ENCODE data around the gene P2RY11.

DNA sequence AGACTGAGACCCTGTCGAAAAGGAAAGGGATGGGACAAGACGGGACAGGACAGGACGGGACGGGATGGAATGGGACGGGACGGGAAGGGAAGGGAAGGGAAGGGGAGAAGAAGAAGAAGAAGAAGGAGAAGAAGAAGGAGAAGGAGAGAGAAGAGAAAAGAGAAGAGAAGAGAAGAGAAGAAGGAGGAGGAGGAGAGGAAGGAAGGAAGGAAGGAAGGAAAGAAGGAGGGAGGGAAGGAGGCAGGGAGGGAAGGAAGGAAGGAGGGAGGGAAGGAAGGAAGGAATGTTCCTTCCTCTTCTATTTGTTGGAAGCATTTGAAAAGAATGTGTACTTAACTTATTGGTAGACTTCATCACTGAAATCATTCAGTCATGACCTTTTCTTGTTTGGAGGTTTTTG is 35.0 kb upstream of the P2RY11 start:
- TF ChIP-seq, protein P1, sequence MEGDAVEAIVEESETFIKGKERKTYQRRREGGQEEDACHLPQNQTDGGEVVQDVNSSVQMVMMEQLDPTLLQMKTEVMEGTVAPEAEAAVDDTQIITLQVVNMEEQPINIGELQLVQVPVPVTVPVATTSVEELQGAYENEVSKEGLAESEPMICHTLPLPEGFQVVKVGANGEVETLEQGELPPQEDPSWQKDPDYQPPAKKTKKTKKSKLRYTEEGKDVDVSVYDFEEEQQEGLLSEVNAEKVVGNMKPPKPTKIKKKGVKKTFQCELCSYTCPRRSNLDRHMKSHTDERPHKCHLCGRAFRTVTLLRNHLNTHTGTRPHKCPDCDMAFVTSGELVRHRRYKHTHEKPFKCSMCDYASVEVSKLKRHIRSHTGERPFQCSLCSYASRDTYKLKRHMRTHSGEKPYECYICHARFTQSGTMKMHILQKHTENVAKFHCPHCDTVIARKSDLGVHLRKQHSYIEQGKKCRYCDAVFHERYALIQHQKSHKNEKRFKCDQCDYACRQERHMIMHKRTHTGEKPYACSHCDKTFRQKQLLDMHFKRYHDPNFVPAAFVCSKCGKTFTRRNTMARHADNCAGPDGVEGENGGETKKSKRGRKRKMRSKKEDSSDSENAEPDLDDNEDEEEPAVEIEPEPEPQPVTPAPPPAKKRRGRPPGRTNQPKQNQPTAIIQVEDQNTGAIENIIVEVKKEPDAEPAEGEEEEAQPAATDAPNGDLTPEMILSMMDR (IDR thresholded peaks at IDR 0.05), result no peak
- no peak for TF ChIP-seq POLR2A (IDR thresholded peaks at IDR 0.05)

Data from body of pancreas (tissue), 4 donors.